NCI-H128 (cell line): ENCODE results near the gene MAPK10.

ENCODE experiments used
- DNase-seq: peaks from one replicate; lab custom pipeline; 2025; ENCODE audit not compliant: unreplicated experiment; lab: John Stamatoyannopoulos, UW

MAPK10 gene

DNA sequence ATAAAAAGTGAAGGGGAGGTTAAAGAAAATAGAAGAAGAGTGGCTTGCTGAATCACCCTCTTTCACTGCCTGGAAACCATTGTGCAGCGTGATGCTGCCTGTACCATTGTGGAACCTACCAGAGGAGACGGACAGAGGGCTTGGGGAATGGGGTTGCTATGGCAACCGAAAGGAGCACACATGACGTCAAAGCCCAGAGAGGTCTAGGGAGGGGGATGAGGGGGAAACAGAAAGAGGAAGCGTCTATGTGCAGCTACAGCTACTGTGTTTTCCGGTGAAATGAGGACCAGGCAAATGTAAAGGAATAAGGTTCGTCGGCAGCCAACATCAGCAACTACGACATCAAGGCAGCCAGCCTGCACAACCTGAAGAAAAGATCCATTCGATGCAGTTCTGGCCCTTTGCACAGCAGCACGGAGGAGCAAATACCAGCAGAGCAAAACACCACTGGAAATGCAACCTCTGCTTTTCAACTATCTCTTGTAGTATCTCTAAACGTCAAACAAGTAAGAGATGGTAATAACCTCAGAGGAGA, at the start of gene MAPK10:
Gene MAPK10, minus strand, starts transcription at position 110 of the 535 bp plus-strand sequence.
- DNase-seq, result peak; percentile 18

DNA sequence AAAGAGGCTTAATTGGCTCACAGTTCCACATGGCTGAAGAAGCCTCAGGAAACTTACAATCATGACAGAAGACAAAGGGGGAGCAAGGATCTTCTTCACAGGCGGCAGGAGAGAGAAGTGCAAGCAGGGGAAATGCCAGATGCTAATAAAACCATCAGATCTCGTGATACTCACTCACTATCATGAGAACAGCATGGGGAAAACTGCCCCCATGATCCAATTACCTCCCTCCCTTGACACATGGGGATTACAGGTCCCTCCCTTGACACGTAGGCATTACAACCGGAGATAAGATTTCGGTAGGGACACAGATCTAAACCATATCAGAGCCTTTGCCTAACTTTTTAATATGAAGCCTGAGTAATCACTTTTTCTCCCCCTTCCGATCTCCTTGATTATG, 43.7 kb upstream of the MAPK10 start:
- DNase-seq, result no peak

DNA sequence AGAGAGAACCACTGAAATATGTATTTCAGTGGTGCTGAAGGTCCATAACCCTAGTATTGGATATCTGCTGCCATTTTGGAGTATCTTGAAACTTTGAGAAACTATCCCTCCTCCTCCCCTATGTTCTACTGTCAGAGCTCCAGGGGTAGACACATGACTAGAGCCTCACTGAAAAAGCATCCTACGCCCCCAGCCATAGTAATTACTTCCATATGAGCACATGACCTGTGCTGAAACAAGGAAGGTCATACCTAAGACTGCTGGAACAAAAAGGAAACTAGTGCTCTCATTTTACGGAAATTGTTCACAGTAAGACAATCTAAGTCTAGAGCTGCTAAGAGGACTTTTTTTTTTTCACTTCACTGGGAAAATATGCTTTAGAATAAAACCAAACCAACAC, 42.0 kb upstream of the MAPK10 start:
- DNase-seq, result no peak

DNA sequence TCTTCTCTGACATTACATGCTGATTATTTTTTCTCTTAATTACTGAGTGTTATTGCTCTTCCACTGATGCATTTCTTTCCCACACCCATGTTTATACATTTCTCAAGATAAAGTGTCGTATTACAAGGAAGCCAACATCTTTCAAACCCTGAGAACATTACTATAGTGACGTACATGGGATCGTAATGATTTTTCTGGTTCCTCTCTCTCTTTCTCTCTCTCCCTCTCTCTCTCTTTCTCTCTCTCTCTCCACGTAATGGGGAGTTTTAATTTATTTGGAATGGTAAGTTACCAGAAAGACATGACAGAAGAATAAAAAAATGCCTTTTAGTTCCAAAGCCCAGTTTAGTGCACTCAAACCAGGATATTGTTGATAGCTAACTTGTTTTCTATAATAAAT, 40.4 kb upstream of the MAPK10 start:
- no peak for DNase-seq

DNA sequence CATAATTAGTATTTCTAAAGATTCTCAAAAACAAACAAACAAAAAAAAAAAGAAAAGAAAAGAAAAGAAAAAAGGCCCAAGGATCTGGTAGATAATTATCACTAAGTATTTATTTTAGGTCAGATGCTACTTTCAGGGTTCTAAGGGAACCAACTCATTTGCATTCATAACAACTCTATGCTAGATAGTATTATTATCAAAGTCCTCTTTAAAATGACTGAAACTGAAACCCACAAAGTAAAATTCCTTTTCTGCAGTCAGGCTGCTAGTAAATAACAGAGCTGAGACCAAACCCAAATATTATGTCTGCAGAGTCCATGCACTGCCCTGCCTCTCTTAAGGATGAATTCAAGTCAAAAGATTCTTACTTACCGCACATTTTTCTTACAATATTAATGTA, 38.3 kb upstream of the MAPK10 start:
- no peak for DNase-seq

DNA sequence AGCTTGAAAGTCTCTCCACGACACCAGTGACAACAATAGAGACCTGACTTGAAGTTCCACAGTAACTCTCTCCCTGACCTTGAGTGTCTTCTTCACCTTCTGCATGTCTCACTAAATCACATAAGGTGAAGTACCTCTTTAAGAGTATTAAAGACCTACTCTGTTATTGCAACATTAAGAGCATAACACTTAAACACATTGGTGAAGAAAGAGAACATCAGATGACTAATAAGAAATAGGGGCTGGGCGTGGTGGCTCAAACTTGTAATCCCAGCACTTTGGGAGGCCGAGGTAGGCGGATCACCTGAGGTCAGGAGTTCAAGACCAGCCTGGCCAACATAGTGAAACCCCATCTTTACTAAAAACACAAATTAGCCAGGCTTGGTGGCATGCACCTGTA, 33.9 kb upstream of the MAPK10 start:
- DNase-seq, result no peak

DNA sequence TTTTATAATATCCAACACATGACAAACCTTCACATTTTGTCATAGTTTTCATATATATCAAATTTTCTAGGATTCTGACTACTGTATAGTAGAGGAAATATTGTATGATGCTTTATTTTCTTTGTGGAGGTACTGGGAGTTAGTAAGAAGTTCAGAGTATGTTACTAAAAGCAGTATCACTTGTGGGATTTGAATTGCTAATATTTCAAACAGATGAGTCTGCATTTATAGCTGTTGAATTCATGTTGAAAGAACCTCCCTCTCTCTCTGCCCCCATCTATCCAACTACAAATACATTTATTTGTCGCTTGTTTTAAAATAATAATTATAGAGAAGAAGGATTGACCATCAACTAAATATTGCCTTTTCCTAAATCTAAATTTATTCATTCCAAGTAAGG, 29.8 kb upstream of the MAPK10 start:
- no peak for DNase-seq

DNA sequence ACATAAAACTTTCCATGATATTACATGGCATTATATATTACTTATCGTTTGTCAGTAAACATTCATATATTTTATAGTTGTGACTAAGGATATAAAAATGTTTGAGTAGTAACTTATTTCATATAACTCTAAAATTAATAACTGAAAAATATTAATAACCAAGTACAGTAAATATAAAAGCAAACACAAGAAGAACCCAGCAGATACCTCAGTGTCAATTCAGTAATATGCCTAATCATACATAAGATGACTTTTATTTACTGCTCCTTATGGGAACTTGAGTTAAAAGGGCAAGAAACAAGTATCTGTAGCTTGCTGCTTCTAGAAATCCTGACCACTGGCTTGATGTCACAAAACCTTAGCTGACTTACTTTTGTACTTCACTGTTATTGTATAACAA, 28.4 kb upstream of the MAPK10 start:
- DNase-seq, result no peak

DNA sequence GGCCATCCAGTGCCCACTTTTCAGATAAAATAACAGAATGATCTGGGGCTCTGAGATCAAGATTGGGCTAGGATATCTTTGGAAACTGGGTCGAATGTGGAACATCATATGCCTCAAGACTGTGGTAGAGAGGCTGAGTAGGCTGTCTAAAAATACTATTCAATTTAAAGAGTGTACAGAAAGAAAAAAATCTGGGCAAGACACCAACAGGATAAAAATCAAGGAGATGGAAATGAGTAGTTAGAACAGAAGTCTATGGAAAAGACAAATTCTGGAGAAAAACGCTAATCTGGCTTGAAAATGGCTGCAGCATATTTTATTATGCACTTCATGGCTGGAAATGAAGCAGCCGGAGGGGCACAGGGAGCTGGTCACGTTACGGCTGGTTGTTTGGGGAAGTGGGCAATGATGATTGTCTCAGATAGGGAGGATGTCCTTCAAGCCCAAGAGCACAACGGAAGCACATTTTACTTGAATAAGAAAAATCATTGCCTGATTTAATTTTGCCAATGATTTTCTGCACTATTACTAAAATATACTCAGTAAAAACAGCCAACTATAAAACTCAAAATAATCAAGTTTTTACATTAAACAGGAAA, 27.1 kb upstream of the MAPK10 start:
- DNase-seq, result no peak

DNA sequence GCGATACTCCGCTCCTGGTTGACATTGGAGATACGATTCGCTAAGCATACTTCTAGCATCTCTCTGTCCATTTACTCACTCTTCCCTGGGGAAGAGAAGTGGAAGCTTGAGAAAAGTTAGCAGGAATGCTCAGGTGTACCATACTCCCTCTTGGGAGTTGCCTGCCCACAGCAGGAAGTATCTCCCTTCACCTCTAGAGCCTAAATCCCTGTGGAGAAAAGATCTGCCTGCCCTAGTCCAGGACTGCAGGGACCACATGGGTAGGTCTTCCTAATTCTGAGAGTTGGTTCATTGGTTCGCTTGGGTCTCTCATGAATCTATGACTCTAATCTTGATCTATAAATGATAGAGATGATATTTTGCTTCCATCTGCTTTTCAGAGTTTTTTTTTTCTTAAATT, 26.3 kb upstream of the MAPK10 start:
- DNase-seq, result no peak

DNA sequence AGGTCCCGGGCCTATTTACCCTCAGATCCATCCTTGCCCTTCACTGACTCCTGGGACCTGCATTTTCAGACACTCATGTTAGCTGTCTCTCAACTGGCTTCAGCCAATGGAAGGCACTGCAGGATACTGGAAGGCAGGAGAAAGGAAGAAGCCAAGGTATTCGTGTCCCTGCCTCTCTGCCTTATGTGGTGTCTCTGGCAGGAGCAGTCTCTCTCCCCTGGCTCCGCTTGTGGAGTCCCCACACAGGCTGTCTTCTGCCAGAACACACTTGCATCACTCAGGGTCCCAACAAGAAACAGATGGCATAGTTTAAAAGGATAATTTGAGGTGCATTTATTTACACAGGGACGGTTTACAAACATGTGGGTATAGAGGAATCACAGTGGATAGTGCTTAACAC, 21.6 kb upstream of the MAPK10 start:
- no peak for DNase-seq

DNA sequence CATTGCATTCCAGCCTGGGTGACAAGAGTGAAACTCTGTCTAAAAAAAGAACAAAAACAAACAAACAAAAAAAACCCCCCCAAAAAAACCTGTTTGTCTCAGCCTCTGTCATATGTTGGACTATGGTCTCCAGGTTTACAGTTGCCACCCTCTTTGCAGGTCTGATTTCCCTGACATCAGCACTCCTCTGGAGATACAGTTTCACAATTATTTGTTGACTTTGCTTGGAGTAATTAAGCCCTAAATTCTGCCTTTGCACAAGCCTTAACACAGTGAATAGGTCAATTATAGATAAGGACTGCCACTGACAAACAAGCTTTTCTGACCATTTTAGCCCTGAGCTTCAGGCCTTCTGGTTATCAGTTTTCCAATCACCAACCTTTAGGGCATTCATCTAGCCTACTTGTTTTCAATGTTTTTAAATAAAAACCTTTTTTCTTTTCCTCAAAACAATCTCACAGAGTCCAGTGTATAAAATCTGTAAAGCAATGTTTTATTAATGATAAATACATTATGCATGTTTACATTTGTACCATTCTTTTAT, 20.4 kb upstream of the MAPK10 start:
- no peak for DNase-seq

DNA sequence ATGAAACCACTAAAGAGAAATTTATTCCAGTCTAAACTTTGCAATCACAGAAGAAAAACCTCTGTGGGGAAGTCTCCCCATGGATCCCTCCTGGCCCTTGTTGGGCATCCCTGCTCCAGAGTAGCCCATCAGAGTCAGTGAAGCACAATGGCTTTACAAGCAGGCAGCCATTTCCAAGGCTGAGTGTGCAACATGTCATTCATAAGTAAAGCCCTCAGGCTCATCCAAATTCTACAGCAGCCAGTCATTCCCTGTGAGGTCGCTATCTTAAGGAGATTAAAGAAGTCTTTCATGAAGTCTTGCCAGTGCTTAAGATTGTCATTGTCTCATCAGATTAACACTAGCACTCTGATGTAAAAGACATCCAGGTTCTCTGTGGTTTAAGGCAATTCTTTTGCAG, 17.0 kb upstream of the MAPK10 start:
- no peak for DNase-seq

DNA sequence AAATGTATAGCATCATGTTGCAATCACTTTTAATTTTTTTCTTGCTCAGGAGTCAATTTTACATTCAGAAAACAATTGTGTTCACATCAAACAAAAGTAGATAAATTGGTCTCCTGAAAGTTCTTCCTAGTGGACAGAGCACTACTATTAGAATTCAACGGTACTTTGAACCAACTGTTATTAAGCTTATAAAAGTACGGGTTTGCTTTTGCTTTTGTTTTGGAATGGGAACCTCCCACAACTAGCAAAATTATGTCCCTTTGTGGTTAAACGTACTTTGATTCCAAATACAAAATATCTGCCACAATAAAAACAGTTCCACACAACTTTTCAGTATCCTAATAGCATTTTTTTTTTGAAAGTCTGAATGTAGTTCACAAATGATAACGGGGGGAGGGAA, 8.6 kb upstream of the MAPK10 start:
- no peak for DNase-seq

DNA sequence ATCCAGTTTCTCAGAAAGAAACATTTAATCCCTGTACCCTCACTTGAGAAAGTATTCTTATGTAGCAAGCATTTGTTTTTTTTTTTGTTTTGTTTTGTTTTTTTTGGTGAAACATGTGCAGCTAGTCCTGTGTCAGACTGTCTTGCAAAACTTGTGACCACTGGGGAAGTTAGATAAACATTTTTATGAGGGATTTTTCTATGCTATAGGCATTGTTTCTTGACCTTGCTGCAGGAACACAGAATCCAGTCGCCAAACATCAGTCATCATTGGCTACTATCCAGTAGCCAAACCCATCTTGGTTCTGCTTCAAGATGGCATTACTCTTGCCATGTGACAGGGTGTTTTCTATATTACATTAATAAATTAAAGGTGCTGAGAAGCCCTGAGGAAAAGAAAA, 7.7 kb upstream of the MAPK10 start:
- DNase-seq, result no peak

DNA sequence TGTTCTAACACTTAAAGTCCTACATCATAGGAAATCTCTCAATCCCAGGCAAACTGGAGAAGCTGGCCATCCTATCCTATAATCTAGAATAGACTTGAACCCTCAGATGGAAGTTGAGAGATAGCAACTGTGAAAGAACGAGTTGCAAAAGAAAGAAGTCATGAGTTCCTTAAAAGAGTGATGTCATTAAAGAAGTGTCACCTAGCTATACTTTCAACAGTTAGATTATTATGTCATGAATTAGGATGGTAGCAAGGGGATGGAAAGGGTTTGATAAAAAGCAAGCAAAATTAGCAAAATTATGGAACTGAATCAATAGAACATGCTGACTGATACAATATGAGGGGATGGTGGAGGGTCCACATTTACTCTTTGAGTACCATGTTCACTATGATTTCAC, 7.1 kb upstream of the MAPK10 start:
- DNase-seq, result no peak

DNA sequence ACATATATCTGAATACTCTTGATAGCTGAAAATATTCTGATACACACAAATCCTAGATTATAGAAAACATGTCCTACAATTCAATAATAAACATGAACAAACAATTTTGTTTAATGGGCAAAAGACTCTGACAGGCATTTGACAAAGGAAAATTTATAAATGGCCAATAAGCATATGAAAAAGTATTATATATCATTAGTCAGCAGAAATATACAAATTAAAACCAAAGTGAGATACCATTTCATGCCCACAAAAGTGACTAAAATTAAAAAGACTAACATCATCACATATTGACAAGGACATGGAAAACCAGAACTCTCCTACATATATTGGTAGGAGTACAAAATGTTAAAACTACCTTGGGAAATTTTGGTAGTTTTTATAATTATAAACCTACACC, 2.7 kb upstream of the MAPK10 start:
- no peak for DNase-seq

DNA sequence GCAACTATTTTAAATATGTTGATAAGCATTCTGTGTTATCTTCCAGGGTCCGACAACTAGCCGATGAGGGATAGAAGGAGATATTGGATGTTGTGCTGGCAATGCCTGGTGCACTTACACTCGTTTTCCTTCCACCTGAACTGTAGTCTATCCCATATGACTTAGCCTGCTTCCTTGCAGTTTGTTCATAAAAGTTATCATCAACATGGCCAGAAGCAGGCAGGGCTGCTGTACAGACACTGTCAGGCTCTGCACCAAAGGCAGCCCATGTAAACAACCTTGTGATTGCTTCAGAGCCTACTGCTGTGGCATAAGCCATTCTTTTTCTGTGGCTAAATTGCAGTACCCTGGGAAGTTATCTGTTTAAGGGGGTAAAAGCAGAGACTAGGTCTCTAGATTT, 1.6 kb downstream of the MAPK10 start:
- no peak for DNase-seq

DNA sequence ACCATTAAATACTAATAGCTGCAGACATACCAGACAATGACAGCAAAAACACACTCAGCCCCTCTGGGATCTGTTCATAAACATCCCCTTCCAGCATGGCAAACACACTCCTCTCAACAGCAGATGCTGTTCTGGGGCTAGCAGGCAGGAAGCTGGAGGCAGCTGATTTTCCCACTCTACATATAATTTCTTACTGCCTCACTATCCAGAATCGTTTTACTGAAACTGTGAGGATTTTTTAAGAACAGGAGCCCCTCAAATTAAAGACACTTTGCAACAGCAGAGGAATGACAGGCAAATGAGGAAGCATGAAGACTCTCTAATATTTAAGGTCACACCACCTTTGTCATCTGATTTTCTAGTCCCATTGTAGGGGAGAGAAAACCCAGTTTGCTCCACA, 2.2 kb downstream of the MAPK10 start:
- DNase-seq, result no peak

DNA sequence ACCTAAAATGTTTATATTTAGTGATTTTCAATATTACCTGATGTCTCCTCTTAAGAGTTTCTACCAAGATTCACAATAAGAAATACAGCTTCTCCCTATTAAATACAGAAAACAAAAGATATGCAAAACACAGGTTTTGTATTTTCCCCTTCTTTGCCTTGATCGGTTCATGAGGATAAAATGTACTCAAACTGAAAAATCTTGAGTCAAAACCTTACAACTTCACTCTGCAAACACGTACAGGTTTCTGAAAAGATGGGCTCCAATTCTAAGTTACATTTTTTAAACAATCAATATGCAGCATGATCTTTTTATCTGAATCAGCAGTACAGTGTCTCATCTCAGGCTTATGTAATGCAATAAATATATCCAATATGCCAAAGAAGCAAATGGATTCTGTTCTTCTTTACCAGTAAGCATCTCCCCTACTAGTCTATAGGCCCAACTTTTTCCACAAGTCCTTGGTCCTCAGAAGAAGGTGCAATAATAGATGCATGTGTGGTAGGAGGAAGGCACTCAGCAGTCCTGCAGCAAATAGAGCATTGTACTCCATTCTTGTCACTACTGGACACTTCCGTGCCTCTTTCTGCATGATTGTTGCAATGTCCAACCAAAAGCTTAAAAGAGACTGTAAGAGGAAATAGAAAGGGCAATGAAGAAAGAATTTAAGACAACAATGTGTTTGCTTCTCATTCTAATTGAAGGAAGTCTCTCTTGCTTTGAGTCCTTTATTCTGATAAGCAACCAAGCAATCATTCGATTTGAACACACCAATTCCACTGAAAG, 3.2 kb downstream of the MAPK10 start:
- no peak for DNase-seq

DNA sequence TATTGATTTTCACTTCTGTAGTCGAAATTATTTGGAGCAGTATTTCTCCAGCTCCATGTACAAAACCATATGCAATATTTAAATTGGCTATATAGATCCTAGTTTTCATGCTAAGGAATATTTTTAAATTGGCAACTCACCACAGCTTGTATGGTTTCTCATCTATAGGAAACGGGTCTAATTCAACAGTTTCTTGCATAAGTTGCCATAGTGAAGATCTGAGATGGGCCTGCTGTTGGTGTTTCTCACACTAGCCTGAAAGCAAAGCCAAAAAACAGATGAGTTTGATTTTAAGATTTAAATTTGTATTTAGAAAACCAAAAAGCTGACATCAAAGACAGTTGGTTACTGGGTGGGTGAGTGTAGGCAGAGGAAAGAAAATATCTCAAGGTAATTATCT, 5.5 kb downstream of the MAPK10 start:
- DNase-seq, result no peak

DNA sequence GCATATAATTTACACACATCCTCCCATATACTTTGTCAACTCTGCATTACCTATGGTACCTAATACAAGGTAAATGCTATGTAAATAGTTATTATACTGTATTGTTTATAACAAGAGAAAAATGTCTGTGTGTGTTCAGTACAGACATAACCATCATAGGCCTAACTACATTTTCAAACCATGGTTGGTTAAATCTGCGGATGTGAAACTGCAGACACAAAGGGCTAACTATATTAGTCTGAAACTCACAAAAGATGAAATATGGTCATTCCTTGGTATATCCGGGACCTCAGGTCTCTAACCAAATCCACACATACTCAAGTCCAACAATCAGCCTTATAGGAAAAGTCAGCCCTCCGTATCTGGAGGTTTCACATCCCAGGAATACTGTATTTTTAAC, 13.5 kb downstream of the MAPK10 start:
- no peak for DNase-seq
